K562 (cell line): ENCODE measurements around the gene PLD1. TPM values are rescaled to one million over a fixed set of nuclear protein-coding genes. Genes with fewer than 3 reads are reported as not detected.

Experiments
- DDX20 ChIP-seq: fragments of 450-650 bp; IDR thresholded peaks from 2 replicates; pipeline ENCODE4 v1.6.1; 2016; ENCODE audit warnings: missing genetic modification characterization, low read depth, mild to moderate bottlenecking, missing compliant biosample characterization, moderate library complexity
- DPF2 ChIP-seq: fragments of 450-650 bp; IDR thresholded peaks from 2 replicates; pipeline ENCODE4 v1.6.1; 2016
- NFIC ChIP-seq: fragments of 450-650 bp; IDR thresholded peaks from 2 replicates; pipeline ENCODE4 v1.6.1; 2017; ENCODE audit warnings: mild to moderate bottlenecking, inconsistent platforms
- RB1 ChIP-seq: fragments of 450-650 bp; IDR thresholded peaks from 2 replicates; pipeline ENCODE4 v1.6.1; 2017; ENCODE audit warnings: low read depth, mild to moderate bottlenecking
- RBM25 ChIP-seq: fragments of 200-400 bp; formaldehyde crosslinking; IDR thresholded peaks from 2 replicates; pipeline ENCODE4 v1.6.1; 2018; ENCODE audit warnings: low read length, low read depth, moderate library complexity; ENCODE audit not compliant: severe bottlenecking
- ZNF318 ChIP-seq, 2 experiments: fragments of 450-650 bp; IDR thresholded peaks; 2 replicates each; pipeline ENCODE4 v1.6.1; 2016; ENCODE audit warnings: mild to moderate bottlenecking in 2 of 2, borderline replicate concordance in 1 of 2, low read depth in 1 of 2, moderate library complexity in 1 of 2
- ZNF592 ChIP-seq: fragments of 450-650 bp; IDR thresholded peaks from 2 replicates; pipeline ENCODE4 v1.6.1; 2017; ENCODE audit warnings: antibody characterized with exemption, mild to moderate bottlenecking
- polyA plus RNA-seq, 8 experiments: library from polyadenylated mRNA; depleted of rRNA in 4 of 8; stranded (reverse) in 5 of 8; unstranded in 3 of 8; fragments of >200 nt; fragmentation: Nextera tagmentation in 2 of 8; fragmentation: Illumina TruSeq in 1 of 8; extraction: Ambion mirVana in 2 of 8; extraction: Trizol in 1 of 8; gene quantifications; 2 replicates each; pipeline versions ENCODE4 v1.2.1 to v1.2.3, GENCODE V29; 2011 to 2014; ENCODE audit warnings: inconsistent platforms in 1 of 8, missing spikeins in 1 of 8
- total RNA-seq, 7 experiments: library from RNA; depleted of rRNA in 6 of 7; stranded (reverse); fragments of >200 nt in 6 of 7; fragmentation: Illumina TruSeq in 2 of 7; extraction: Trizol in 2 of 7; gene quantifications; 2 replicates each; pipeline versions ENCODE4 v1.2.1 to v1.2.3, GENCODE V29; 2011 to 2021; ENCODE audit warnings: low replicate concordance in 1 of 7

The PLD1 gene
- total and polyA plus RNA-seq, 9 of the 15 experiments (the other 6 are each of a cell fraction or from before 2014, with no cell fraction given) = 8.4 to 26.1 (median 18.6) TPM

GRCh38 chr3:171807806-171808205 lies 2.5 kb downstream of the PLD1 start (continued):
- TF ChIP-seq ZNF592 = peak; percentile 12; the same call in 1 of the 2 replicates
- 0 out of 2 replicates have a peak, but pooled peaks have one; percentile 19 for TF ChIP-seq DPF2
- peak; percentile 15 for TF ChIP-seq RBM25
- no peak for TF ChIP-seq ZNF318 (IDR thresholded peaks at IDR 0.05; ENCODE audit: borderline replicate concordance in 1 of 2, low read depth in 1 of 2)
- TF ChIP-seq DDX20 (tag) = no peak
- TF ChIP-seq NFIC = 0 out of 2 replicates have a peak, but pooled peaks have one; percentile 5
- no peak for TF ChIP-seq RB1
- TF ChIP-seq, all 486 proteins: peak for 12
